OCI-LY1 (cell line): ENCODE results near the gene PRSS23.

Source experiments
- H2AFZ ChIP-seq: fragments of 200-600 bp; sonication (generic), shearing (Covaris generic); 2 replicates; pipeline ENCODE4 v1.6.0; 2014; ENCODE audit warnings: antibody characterized with exemption, mild to moderate bottlenecking, low read length
- H3F3A ChIP-seq: fragments of 200-600 bp; sonication (generic), shearing (Covaris generic); 2 replicates; pipeline ENCODE4 v1.6.0; 2014; ENCODE audit warnings: mild to moderate bottlenecking, antibody characterized with exemption, low read length, moderate library complexity; ENCODE audit not compliant: insufficient read depth
- H3K27ac ChIP-seq: fragments of 200-600 bp; sonication (generic); 2 replicates; pipeline ENCODE4 v1.5.1; 2014; ENCODE audit warnings: low read length, mixed run types, mild to moderate bottlenecking, low read depth; ENCODE audit not compliant: poor library complexity, severe bottlenecking
- H3K27me3 ChIP-seq: fragments of 200-600 bp; sonication (generic); 2 replicates; pipeline ENCODE4 v1.6.0; 2014; ENCODE audit warnings: antibody characterized with exemption, mild to moderate bottlenecking, low read length, moderate library complexity; ENCODE audit not compliant: insufficient read depth
- H3K36me3 ChIP-seq: fragments of 200-600 bp; sonication (generic); 2 replicates; pipeline ENCODE4 v1.6.1; 2014; ENCODE audit warnings: mild to moderate bottlenecking, antibody characterized with exemption, low read length, moderate library complexity, mixed read lengths; ENCODE audit not compliant: insufficient read depth
- H3K4me1 ChIP-seq: fragments of 200-600 bp; sonication (generic); 2 replicates; pipeline ENCODE4 v1.5.1; 2014; ENCODE audit warnings: mild to moderate bottlenecking, low read length, moderate library complexity; ENCODE audit not compliant: insufficient read depth, severe bottlenecking
- H3K4me2 ChIP-seq: fragments of 200-600 bp; sonication (generic), shearing (Covaris generic); 2 replicates; pipeline ENCODE4 v1.6.1; 2014; ENCODE audit warnings: low read length
- H3K4me3 ChIP-seq: fragments of 200-600 bp; sonication (generic); 2 replicates; pipeline ENCODE4 v1.5.1; 2014; ENCODE audit warnings: low read length, low read depth, mild to moderate bottlenecking, mixed read lengths; ENCODE audit not compliant: poor library complexity, severe bottlenecking
- H3K79me2 ChIP-seq: fragments of 200-600 bp; shearing (Covaris generic); 2 replicates; pipeline ENCODE4 v1.6.1; 2016; ENCODE audit warnings: mixed run types, low read length, mixed read lengths; ENCODE audit not compliant: insufficient read depth
- H3K9ac ChIP-seq: fragments of 200-600 bp; sonication (generic), shearing (Covaris generic); 2 replicates; pipeline ENCODE4 v1.6.1; 2014; ENCODE audit warnings: mild to moderate bottlenecking, low read length, mixed read lengths
- H3K9me2 ChIP-seq: fragments of 200-600 bp; sonication (generic), shearing (Covaris generic); 2 replicates; pipeline ENCODE4 v1.6.1; 2014; ENCODE audit warnings: low read depth, mild to moderate bottlenecking, low read length, mixed read lengths
- H3K9me3 ChIP-seq: fragments of 200-600 bp; shearing (Covaris generic); 2 replicates; pipeline ENCODE4 v1.6.1; 2014; ENCODE audit warnings: low read length, mixed read lengths
- H4K20me1 ChIP-seq: fragments of 200-600 bp; sonication (generic), shearing (Covaris generic); 2 replicates; pipeline ENCODE4 v1.6.0; 2016; ENCODE audit warnings: mild to moderate bottlenecking, low read length; ENCODE audit not compliant: insufficient read depth
- EZH2 ChIP-seq: fragments of 200-600 bp; sonication (generic), shearing (Covaris generic); IDR thresholded peaks from 2 replicates; pipeline ENCODE4 v1.8.0; 2017; ENCODE audit warnings: borderline replicate concordance, mixed run types, mild to moderate bottlenecking, antibody characterized with exemption, low read length, moderate library complexity, mixed read lengths
- TF ChIP-seq, protein P1 (sequence below): fragments of 200-600 bp; sonication (generic), shearing (Covaris generic); IDR thresholded peaks from 2 replicates; pipeline ENCODE4 v1.5.1; 2017; ENCODE audit warnings: mild to moderate bottlenecking, antibody characterized with exemption, low read length, moderate library complexity, mixed read lengths

PRSS23 gene

GRCh38 chr11:86799680-86800075 lies 664 bp upstream of the PRSS23 start:
- no peaks in the 10 kb centered on the region for H4K20me1 ChIP-seq
- H3F3A ChIP-seq: no peaks in the 10 kb centered on the region
- H3K4me1 ChIP-seq: no peaks in the 10 kb centered on the region
- H3K27ac ChIP-seq: no peak overlapping the region
- no peak overlapping the region for H2AFZ ChIP-seq
- no peaks in the 10 kb centered on the region for H3K9me2 ChIP-seq
- no peaks in the 10 kb centered on the region for H3K79me2 ChIP-seq
- TF ChIP-seq, protein P1, sequence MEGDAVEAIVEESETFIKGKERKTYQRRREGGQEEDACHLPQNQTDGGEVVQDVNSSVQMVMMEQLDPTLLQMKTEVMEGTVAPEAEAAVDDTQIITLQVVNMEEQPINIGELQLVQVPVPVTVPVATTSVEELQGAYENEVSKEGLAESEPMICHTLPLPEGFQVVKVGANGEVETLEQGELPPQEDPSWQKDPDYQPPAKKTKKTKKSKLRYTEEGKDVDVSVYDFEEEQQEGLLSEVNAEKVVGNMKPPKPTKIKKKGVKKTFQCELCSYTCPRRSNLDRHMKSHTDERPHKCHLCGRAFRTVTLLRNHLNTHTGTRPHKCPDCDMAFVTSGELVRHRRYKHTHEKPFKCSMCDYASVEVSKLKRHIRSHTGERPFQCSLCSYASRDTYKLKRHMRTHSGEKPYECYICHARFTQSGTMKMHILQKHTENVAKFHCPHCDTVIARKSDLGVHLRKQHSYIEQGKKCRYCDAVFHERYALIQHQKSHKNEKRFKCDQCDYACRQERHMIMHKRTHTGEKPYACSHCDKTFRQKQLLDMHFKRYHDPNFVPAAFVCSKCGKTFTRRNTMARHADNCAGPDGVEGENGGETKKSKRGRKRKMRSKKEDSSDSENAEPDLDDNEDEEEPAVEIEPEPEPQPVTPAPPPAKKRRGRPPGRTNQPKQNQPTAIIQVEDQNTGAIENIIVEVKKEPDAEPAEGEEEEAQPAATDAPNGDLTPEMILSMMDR: no peak
- TF ChIP-seq EZH2: no peak
- no peak overlapping the region for H3K9ac ChIP-seq
- no peak overlapping the region for H3K4me2 ChIP-seq
- H3K27me3 ChIP-seq: no peaks in the 10 kb centered on the region
- H3K9me3 ChIP-seq: no peaks in the 10 kb centered on the region
- no peak overlapping the region for H3K4me3 ChIP-seq
- H3K36me3 ChIP-seq: no peaks in the 10 kb centered on the region

GRCh38 chr11:86800960-86801272 lies 574 bp downstream of the PRSS23 start:
- Histone ChIP-seq H4K20me1 (no peaks in the 10 kb centered on the region), H2AFZ (no peak overlapping the region), H3K36me3 (no peaks in the 10 kb centered on the region), H3K9me2 (no peaks in the 10 kb centered on the region), H3K4me3 (no peak overlapping the region), H3K9me3 (no peaks in the 10 kb centered on the region), H3K27ac (no peak overlapping the region), H3K27me3 (no peaks in the 10 kb centered on the region), H3K4me2 (no peak overlapping the region), H3K4me1 (no peaks in the 10 kb centered on the region), H3K9ac (no peak overlapping the region), H3F3A (no peaks in the 10 kb centered on the region), H3K79me2 (no peaks in the 10 kb centered on the region)
- TF ChIP-seq, protein P1: no peak
- TF ChIP-seq EZH2: no peak

DNA sequence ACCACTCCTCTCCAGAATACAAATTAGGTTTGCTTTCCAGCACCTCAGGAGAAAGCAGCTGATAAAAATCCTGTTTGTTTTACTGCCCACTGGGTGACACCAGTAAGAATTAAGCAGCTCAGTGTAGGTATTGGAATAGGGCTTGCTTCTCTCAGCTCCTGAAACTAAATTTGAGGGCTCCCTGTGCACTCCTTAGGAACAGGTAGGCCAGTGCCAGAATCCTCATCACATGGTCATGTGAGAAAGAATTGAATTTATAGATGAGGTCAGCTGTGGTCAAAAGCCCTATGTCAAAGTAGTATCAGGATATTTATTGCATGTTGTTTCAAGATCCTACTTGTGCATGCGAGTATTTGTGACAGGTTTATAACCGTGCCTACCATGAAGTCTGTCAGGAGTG lies 1.0 kb downstream of the PRSS23 start:
- Histone ChIP-seq H3F3A (no peaks in the 10 kb centered on the region), H3K4me1 (no peaks in the 10 kb centered on the region), H3K9me3 (no peaks in the 10 kb centered on the region), H3K4me2 (no peak overlapping the region), H3K79me2 (no peaks in the 10 kb centered on the region), H3K4me3 (no peak overlapping the region), H3K27ac (no peak overlapping the region), H3K9ac (no peak overlapping the region), H2AFZ (no peak overlapping the region), H3K27me3 (no peaks in the 10 kb centered on the region), H3K9me2 (no peaks in the 10 kb centered on the region), H3K36me3 (no peaks in the 10 kb centered on the region), H4K20me1 (no peaks in the 10 kb centered on the region)
- TF ChIP-seq, protein P1: no peak
- no peak for TF ChIP-seq EZH2
